HepG2 (cell line): ENCODE data around the gene NDUFS5. TPM values are rescaled to one million over a fixed set of nuclear protein-coding genes. Genes with fewer than 3 reads are reported as not detected.

Experiments
- ARID5B ChIP-seq: IDR thresholded peaks from 2 replicates; pipeline ENCODE4 v1.4.0; 2020; ENCODE audit warnings: mild to moderate bottlenecking, missing genetic modification reagents
- HBP1 ChIP-seq: IDR thresholded peaks from 2 replicates; pipeline ENCODE4 v1.6.1; 2016; ENCODE audit warnings: low read depth, control low read depth
- KDM3A ChIP-seq: IDR thresholded peaks from 2 replicates; pipeline ENCODE4 v1.6.1; 2018; ENCODE audit warnings: low read depth, missing compliant biosample characterization
- MEF2D ChIP-seq: sonication (generic); formaldehyde crosslinking; IDR thresholded peaks from 2 replicates; pipeline ENCODE4 v1.5.1; 2020; ENCODE audit warnings: mild to moderate bottlenecking, missing genetic modification reagents
- NCOA5 ChIP-seq: sonication (generic); formaldehyde crosslinking; IDR thresholded peaks from 2 replicates; pipeline ENCODE4 v1.4.0; 2020; ENCODE audit warnings: missing genetic modification reagents
- RFXAP ChIP-seq: sonication (generic); formaldehyde crosslinking; IDR thresholded peaks from 2 replicates; pipeline ENCODE4 v1.4.0; 2020; ENCODE audit warnings: missing genetic modification reagents, borderline replicate concordance
- ZFX ChIP-seq: sonication (generic); formaldehyde crosslinking; IDR thresholded peaks from 2 replicates; pipeline ENCODE4 v1.4.0; 2020; ENCODE audit warnings: mild to moderate bottlenecking, low read depth, missing genetic modification reagents, moderate library complexity
- ZHX1 ChIP-seq: sonication (generic); formaldehyde crosslinking; IDR thresholded peaks from 2 replicates; pipeline ENCODE4 v1.8.1; 2022; ENCODE audit warnings: low read depth, mild to moderate bottlenecking, missing genetic modification reagents
- ZNF337 ChIP-seq: sonication (generic); formaldehyde crosslinking; IDR thresholded peaks from 2 replicates; pipeline ENCODE4 v1.5.1; 2020; ENCODE audit warnings: missing genetic modification reagents, low read depth, mild to moderate bottlenecking, borderline replicate concordance
- ZSCAN31 ChIP-seq: sonication (generic); formaldehyde crosslinking; IDR thresholded peaks from 2 replicates; pipeline ENCODE4 v1.5.0; 2020; ENCODE audit warnings: low read depth, mild to moderate bottlenecking, missing genetic modification reagents
- polyA plus RNA-seq, 8 experiments: library from polyadenylated mRNA; depleted of rRNA in 3 of 8; stranded (reverse) in 7 of 8; unstranded in 1 of 8; fragments of >200 nt; fragmentation: Illumina TruSeq in 4 of 8; extraction: Trizol in 4 of 8; gene quantifications; 2 replicates each; pipeline versions ENCODE4 v1.2.1 to v1.2.3, GENCODE V29; 2011 to 2016; ENCODE audit warnings: low read depth in 4 of 8, missing spikeins in 1 of 8, mixed read lengths in 1 of 8; ENCODE audit not compliant: insufficient read depth in 1 of 8
- total RNA-seq, 5 experiments: library from RNA; depleted of rRNA; stranded (reverse); fragments of >200 nt; fragmentation: Illumina TruSeq; extraction: Trizol; gene quantifications; 2 replicates each; pipeline ENCODE4 v1.2.3, GENCODE V29; 2016; ENCODE audit warnings: low read depth in 1 of 5
- TF ChIP-seq, protein P1 (sequence below): IDR thresholded peaks from 2 replicates; pipeline ENCODE4 v1.6.1; 2018; ENCODE audit warnings: missing genetic modification reagents, mild to moderate bottlenecking, missing compliant biosample characterization
- TF ChIP-seq, protein P2 (sequence below): IDR thresholded peaks from 2 replicates; pipeline ENCODE4 v1.6.1; 2016
- TF ChIP-seq, protein P3 (sequence below): sonication (generic); formaldehyde crosslinking; IDR thresholded peaks from 2 replicates; pipeline ENCODE4 v1.5.1; 2020; ENCODE audit warnings: mild to moderate bottlenecking, missing genetic modification reagents, borderline replicate concordance

The NDUFS5 gene
- total and polyA plus RNA-seq, 2 of the 13 experiments (the other 11 are each of a cell fraction or from before 2014, with no cell fraction given): 263 to 466 TPM

DNA sequence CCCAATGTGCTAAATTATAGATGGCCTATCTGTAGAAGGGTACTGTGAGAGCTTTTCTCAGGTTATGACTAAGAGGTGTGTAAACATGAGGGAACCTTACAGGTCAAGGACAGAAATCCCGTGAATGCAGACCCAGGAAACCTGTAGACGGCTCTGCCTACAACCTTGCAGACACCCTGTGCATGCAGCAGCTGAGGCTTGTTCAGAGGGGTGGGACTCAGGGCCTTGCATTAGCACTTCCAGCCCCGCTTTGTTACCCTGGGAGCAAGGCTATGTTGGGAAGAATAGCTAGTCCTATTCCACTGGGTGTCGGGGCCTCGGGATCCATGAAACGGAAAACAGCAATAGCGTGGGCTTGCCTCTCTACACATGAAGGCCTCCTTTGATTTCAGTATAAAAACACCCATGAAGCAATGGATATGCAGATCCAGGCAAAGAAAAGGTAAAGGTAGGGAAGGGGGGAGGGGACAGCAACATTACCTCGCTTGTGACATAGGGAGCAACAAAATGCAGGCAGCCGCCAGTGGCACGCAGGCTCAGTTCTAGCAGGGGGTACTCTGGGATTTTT is 9.5 kb upstream of the NDUFS5 start (continued):
- TF ChIP-seq ARID5B (peak; percentile 89), HBP1 (CRISPR knock-in tag) (no peak), RFXAP (CRISPR knock-in tag) (no peak), ZFX (CRISPR knock-in tag) (0 out of 2 replicates have a peak, but pooled peaks have one; percentile 16), ZHX1 (CRISPR knock-in tag) (no peak), MEF2D (CRISPR knock-in tag) (no peak), ZSCAN31 (CRISPR knock-in tag) (no peak), ZNF337 (CRISPR knock-in tag) (no peak), NCOA5 (CRISPR knock-in tag) (no peak), KDM3A (CRISPR knock-in tag) (no peak)
- TF ChIP-seq, protein P1, sequence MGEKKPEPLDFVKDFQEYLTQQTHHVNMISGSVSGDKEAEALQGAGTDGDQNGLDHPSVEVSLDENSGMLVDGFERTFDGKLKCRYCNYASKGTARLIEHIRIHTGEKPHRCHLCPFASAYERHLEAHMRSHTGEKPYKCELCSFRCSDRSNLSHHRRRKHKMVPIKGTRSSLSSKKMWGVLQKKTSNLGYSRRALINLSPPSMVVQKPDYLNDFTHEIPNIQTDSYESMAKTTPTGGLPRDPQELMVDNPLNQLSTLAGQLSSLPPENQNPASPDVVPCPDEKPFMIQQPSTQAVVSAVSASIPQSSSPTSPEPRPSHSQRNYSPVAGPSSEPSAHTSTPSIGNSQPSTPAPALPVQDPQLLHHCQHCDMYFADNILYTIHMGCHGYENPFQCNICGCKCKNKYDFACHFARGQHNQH (CRISPR knock-in tag): no peak
- TF ChIP-seq, protein P2, sequence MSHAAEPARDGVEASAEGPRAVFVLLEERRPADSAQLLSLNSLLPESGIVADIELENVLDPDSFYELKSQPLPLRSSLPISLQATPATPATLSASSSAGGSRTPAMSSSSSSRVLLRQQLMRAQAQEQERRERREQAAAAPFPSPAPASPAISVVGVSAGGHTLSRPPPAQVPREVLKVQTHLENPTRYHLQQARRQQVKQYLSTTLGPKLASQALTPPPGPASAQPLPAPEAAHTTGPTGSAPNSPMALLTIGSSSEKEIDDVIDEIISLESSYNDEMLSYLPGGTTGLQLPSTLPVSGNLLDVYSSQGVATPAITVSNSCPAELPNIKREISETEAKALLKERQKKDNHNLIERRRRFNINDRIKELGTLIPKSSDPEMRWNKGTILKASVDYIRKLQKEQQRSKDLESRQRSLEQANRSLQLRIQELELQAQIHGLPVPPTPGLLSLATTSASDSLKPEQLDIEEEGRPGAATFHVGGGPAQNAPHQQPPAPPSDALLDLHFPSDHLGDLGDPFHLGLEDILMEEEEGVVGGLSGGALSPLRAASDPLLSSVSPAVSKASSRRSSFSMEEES (CRISPR knock-in tag): peak; percentile 90
- TF ChIP-seq, protein P3, sequence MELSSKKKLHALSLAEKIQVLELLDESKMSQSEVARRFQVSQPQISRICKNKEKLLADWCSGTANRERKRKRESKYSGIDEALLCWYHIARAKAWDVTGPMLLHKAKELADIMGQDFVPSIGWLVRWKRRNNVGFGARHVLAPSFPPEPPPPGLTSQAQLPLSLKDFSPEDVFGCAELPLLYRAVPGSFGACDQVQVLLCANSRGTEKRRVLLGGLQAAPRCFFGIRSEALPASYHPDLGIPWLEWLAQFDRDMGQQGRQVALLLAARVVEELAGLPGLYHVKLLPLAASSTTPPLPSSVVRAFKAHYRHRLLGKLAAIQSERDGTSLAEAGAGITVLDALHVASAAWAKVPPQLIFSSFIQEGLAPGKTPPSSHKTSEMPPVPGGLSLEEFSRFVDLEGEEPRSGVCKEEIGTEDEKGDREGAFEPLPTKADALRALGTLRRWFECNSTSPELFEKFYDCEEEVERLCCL (CRISPR knock-in tag): no peak
